Endodermal cell (in vitro differentiated cells): ENCODE measurements around the gene FGD4. TPM values are rescaled to one million over a fixed set of nuclear protein-coding genes. Genes with fewer than 3 reads are reported as not detected.

Experiments
- DNase-seq: peaks from one replicate; pipeline ENCODE4 v3.0.0-alpha.2; 2017
- H3K27ac ChIP-seq: 2 replicates; pipeline ENCODE4 v1.5.1; 2013; ENCODE audit warnings: mild to moderate bottlenecking, low read depth, low read length, moderate library complexity
- H3K27me3 ChIP-seq: 2 replicates; pipeline ENCODE4 v1.6.1; 2013; ENCODE audit warnings: mild to moderate bottlenecking, low read length, moderate library complexity; ENCODE audit not compliant: insufficient read depth, control insufficient read depth, poor library complexity, severe bottlenecking
- H3K36me3 ChIP-seq: 2 replicates; pipeline ENCODE4 v1.7.0; 2013; ENCODE audit warnings: mild to moderate bottlenecking, low read length, moderate library complexity; ENCODE audit not compliant: control insufficient read depth, insufficient read depth
- H3K4me1 ChIP-seq: one replicate; pipeline ENCODE4 v1.7.0; 2013; ENCODE audit warnings: low read length; ENCODE audit not compliant: control insufficient read depth, insufficient read depth
- H3K4me3 ChIP-seq: 2 replicates; pipeline ENCODE4 v1.5.1; 2013; ENCODE audit warnings: mild to moderate bottlenecking, low read length, moderate library complexity
- H3K9ac ChIP-seq: 2 replicates; pipeline ENCODE4 v1.6.1; 2013; ENCODE audit warnings: mild to moderate bottlenecking, low read length, moderate library complexity; ENCODE audit not compliant: poor library complexity, severe bottlenecking; ENCODE audit errors: extremely low read depth
- H3K9me3 ChIP-seq: 2 replicates; pipeline ENCODE4 v1.6.1; 2013; ENCODE audit warnings: mild to moderate bottlenecking, low read length, moderate library complexity; ENCODE audit not compliant: control insufficient read depth
- H3K27ac Mint-ChIP-seq: 2 replicates; pipeline ENCODE4 v1.8.0; 2020; ENCODE audit warnings: mixed read lengths
- H3K27me3 Mint-ChIP-seq: 2 replicates; pipeline ENCODE4 v1.8.0; 2021; ENCODE audit warnings: mild to moderate bottlenecking, mixed read lengths; ENCODE audit not compliant: insufficient read depth
- H3K36me3 Mint-ChIP-seq: 2 replicates; pipeline ENCODE4 v1.8.0; 2020; ENCODE audit warnings: low read depth, mixed read lengths
- H3K4me1 Mint-ChIP-seq: 2 replicates; pipeline ENCODE4 v1.8.0; 2020; ENCODE audit warnings: mixed read lengths
- H3K4me3 Mint-ChIP-seq: 2 replicates; pipeline ENCODE4 v1.8.0; 2020; ENCODE audit warnings: mild to moderate bottlenecking, moderate library complexity, mixed read lengths
- H3K9me3 Mint-ChIP-seq: 2 replicates; pipeline ENCODE4 v1.8.0; 2020; ENCODE audit warnings: mild to moderate bottlenecking, mixed read lengths
- CTCF ChIP-seq: fragments of 200-600 bp; sonication (generic); conservative IDR thresholded peaks from 2 replicates; pipeline ENCODE4 v1.5.0; 2021; ENCODE audit warnings: antibody characterized with exemption, mild to moderate bottlenecking
- WGBS, 2 experiments: methylation state at CpG; one replicate each; pipeline versions ENCODE4 v1.1.5 to v1.1.7; 2013; ENCODE audit warnings: missing lambda C conversion rate in 2 of 2, mixed read lengths in 1 of 2; ENCODE audit not compliant: insufficient coverage in 1 of 2, insufficient read length in 1 of 2; 5-methylcytosine and 5-hydroxymethylcytosine counted together
- total RNA-seq, 2 donors: library from RNA; stranded (reverse); fragmentation: NEBNext Ultra II Directional in 1 of 2; extraction: Animal tissue kit (Norgen Biotek cat#: 25700) in 1 of 2; gene quantifications; 2 replicates in 1 of 2; 3 replicates in 1 of 2; pipeline ENCODE4 v1.2.1, GENCODE V29; 2021

Gene FGD4
- total RNA-seq, 2 donors from 2014 or later, result 27.6 to 57.7 TPM

GRCh38 chr12:32516230-32516629 is 116.9 kb downstream of the FGD4 start:
- H3K4me3 ChIP-seq, result no peak overlapping the region
- H3K9me3 ChIP-seq, result no peaks in the 10 kb centered on the region
- H3K4me3 Mint-ChIP-seq, result no peak overlapping the region
- DNase-seq, result no peak
- H3K27me3 Mint-ChIP-seq, result no peaks in the 10 kb centered on the region
- peaks cover 7% of the 10 kb centered on the region for H3K36me3 ChIP-seq
- no peaks in the 10 kb centered on the region for H3K9me3 Mint-ChIP-seq
- H3K9ac ChIP-seq, result no peak overlapping the region
- H3K4me1 ChIP-seq, result peaks cover 12% of the 10 kb centered on the region
- H3K36me3 Mint-ChIP-seq, result peaks cover 13% of the 10 kb centered on the region
- H3K4me1 Mint-ChIP-seq, result peaks cover 35% of the 10 kb centered on the region
- H3K27ac Mint-ChIP-seq, result peak overlapping the region; percentile 31
- TF ChIP-seq CTCF, result no peak
- H3K27ac ChIP-seq, result no peak overlapping the region
- no peaks in the 10 kb centered on the region for H3K27me3 ChIP-seq
- 79 to 80% methylated on average over 2 of the region's 2 CpGs for WGBS, 2 experiments

- no peak for TF ChIP-seq CTCF
- Histone ChIP-seq H3K4me3 (no peak overlapping the region), H3K9me3 (no peaks in the 10 kb centered on the region), H3K36me3 (peaks cover 7% of the 10 kb centered on the region), H3K27ac (no peak overlapping the region), H3K9ac (no peak overlapping the region), H3K27me3 (no peaks in the 10 kb centered on the region), H3K4me1 (peaks cover 9% of the 10 kb centered on the region)
- 93 to 94% methylated on average over 2 to 5 of the region's 5 CpGs for WGBS, 2 experiments
- Mint-ChIP-seq H3K27me3 (no peaks in the 10 kb centered on the region), H3K4me3 (no peak overlapping the region), H3K4me1 (peaks cover 35% of the 10 kb centered on the region), H3K27ac (no peak overlapping the region), H3K9me3 (no peaks in the 10 kb centered on the region), H3K36me3 (peaks cover 14% of the 10 kb centered on the region)
- no peak for DNase-seq
These were observed 118.6 kb downstream of the FGD4 start for GRCh38 chr12:32517966-32518365.

- Mint-ChIP-seq H3K27ac (no peak overlapping the region), H3K9me3 (no peaks in the 10 kb centered on the region), H3K4me1 (peaks cover 29% of the 10 kb centered on the region), H3K27me3 (no peaks in the 10 kb centered on the region), H3K4me3 (no peak overlapping the region), H3K36me3 (peaks cover 19% of the 10 kb centered on the region)
- 94 to 100% methylated on average over 2 to 3 of the region's 3 CpGs for WGBS, 2 experiments
- Histone ChIP-seq H3K27me3 (no peaks in the 10 kb centered on the region), H3K4me3 (no peak overlapping the region), H3K9ac (no peak overlapping the region), H3K27ac (no peak overlapping the region), H3K9me3 (no peaks in the 10 kb centered on the region), H3K36me3 (peaks cover 7% of the 10 kb centered on the region), H3K4me1 (peaks cover 7% of the 10 kb centered on the region)
- DNase-seq, result no peak
- no peak for TF ChIP-seq CTCF
These were observed 119.7 kb downstream of the FGD4 start for GRCh38 chr12:32519047-32519446.
